ENCODE measurements around the gene GPR75.

Gene GPR75

DNA sequence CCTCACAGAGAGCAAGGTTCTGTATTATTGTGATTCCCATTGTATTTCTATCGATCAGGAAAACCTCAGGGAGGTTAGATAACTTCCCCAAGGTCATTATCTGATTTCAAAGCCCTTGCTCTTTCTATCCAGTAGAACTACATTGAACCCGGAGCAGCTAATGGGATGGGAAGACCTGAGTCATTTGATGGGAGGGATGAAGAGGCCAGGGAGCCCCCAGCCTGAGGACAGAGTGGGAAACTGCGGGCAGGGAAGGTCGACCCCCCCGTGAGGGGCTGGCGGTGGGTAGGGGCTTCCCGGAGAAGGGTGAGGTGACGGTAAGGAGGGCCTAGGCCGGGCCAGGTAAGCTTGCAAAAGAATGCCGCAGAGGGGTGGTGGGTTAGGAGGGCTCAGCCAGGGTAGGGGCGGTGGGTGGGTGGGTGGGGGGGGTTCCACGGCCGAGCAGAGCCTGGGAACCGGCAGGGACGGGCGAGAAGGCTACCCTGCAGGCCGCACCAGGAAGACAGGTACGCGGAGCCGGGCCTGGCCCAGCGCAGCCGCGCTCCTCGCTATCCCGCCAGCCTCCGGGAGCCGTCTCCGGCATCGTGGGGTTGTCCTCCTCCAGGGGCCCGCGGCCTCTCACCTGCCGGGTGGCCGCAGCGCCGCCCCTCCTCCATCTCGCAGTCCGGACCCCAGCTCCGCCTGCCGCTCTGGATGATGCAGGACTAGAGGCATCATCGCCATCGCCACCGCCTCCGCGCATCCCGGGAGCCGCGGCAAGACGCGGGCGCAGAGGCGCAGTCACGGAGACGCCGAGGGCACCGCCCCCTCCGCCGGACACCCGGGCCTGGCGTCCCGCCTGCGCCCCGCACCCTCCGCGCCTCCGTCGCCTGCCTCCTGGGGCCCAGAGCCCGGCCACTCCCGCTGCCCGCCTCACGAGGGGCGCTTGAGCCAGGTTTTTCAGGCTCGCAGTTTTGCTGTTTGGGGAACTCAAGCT is at the start of gene GPR75:
TSS of gene GPR75 (minus strand) at position 762 of the 976 bp plus-strand sequence. CDS start 5,211 bp downstream, outside the sequence.
- DNase-seq: no peak

DNA sequence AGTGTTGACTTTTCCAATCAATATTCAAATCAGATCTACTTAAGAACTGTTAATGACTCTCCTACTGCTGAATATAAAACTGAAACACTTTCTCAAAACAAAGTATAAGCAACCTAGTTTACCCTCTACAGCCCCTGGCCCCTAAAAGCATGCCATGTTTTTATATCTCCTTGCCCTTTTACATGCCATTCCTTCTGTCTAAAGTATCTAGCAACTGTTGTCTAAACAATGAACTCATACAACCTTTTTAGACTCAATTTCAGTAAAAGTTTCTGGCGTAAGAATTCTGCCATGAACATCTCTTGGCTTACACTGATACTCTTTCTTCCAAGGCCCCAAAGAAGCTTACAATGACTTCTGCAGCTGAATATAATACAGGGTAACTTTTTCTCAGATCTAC is 47.8 kb upstream of the GPR75 start:
- DNase-seq: no peak

DNA sequence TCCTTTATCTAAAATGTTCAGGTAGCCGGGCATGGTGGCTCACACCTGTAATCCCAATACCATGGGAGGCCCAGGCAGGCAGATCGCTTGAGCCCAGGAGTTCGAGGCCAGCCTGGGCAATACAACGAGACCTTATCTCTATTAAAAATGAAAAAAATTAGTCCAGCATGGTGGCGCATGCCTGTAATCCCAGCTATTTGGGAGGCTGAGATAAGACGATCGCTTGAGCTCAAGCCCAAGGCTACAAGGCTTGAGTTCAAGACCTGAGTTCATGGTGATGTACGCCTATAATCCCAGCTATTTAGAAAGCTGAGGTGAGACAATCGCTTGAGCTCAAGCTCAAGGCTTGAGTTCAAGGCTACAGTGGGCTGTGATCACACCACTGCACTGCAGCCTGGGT is 45.6 kb upstream of the GPR75 start:
- DNase-seq: no peak

DNA sequence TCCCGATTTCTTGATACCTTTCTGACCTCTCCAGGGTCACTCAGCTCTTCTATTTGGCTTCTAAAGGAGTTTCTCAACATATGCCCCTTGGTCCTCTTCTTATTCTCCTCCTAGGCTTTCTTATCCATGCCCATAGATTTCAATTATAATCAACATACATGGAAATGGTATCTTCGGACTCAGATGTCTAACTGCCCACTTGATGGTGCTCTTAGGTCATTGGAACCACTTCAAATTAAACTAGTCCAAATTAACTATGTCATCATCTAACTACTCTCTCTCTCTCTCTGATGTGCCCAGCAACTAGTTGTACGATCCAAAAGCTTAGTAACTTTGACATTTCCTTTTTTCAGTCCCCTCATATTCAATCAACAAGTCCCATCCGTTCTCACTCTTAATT is 43.2 kb upstream of the GPR75 start:
- DNase-seq: no peak

DNA sequence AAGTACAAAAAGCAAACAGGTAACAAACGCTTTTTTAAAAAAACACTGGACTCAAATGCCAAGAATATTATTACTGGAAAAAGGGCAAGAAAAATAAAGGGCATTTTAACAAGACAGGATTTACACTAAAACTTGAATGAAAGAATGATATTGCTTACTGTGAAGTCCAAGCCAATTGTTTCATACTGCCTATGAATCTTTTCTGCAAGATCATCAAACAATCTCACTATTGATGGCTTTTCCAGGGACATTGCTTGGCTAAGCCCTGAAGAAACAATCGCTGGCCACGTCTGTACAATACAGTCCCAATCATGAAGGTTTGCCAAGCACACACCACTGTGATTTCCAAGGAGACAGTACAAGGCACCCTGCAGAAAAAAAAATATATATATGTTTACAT is 41.4 kb upstream of the GPR75 start:
- DNase-seq: no peak

DNA sequence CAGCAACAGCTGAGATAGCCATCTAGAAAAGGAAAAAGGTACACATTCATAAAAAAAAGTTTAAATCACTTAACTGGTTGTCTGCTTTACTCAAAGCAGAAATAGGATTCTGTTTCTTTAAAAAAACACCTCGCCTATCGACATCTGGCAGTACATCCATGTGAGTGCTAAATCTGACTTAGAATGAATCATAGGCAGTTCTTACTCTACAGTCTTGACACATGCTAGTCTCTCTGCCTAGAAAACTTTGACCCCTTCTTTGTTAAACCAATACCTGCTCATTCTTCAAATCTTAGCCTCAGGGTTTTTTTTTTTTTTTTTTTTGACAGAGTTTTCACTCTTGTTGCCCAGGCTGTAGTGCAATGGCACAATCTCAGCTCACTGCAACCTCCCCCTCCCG is 37.1 kb upstream of the GPR75 start:
- DNase-seq: no peak

DNA sequence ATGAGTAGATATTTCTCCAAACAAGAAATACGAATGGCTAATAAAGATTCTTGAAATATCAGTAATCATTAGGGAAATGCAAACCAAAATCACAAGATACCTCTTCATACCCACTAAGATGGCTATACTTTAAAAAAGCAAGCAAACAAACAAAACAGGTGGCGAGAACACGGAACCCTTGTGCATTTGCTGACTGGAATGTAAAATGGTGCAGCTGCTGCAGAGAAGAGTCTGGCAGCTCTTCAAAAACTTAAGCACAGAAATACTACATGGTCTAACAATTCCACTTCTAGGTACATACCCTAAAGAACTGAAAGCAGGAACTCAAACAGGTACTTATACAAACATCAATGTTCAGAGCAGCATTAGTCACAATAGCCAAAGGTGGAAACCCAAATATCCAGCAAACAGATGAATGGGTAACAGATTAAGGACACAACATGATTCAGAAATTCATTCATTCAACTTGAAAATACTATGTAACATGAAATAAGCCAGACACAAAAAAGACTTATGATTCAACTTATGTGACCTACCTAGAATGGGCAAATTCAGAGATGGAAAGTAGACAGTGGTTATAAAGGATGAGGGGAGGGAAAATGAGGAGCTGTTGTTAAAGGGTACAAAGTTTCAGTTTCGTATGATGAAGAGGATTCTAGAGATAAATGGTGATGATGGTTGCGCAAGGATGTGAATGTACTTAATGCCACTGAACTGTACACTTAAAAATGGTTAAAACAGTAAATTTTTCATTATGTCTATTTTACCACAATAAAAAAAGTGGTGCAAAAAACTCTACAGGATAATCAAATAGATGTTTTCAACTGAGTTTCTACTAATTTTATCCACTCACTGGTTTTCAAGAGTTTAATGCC is 26.9 kb upstream of the GPR75 start:
- DNase-seq: no peak

DNA sequence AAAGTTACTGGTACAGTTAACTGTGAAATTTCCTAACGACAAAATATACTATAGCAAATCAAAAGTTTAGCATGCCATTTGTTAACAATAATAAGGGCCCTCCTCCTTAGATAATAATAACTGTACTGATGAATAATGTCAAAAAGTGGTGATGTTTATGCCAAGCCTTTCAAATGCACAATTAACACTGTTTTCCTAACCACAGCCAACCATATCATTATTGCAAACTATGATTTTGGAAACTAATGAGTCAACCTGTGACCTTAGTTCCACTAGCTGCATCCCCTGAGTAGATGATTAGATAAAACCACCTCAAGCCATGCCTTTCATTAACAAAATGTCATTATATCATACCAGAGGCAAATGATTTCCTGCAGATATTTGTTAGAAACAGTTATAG is 25.1 kb upstream of the GPR75 start:
- DNase-seq: no peak

DNA sequence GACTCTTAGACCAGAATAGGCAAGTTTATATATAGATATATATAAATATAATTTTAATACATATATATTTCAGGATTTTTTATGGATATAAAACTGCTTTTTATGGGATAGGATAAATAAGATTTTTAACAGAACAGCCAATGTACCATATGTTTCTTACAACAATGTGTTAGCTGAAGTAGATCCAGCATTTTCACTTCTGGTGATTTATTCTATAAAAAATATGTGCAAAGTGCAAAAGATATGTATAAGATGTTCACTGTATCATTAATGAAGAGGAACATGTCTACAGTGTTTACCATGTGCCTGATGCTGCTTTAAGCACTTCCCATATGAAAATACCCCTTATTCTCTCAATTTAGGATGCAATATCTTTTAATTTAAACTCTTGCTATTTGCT is 22.2 kb upstream of the GPR75 start:
- no peak for DNase-seq

DNA sequence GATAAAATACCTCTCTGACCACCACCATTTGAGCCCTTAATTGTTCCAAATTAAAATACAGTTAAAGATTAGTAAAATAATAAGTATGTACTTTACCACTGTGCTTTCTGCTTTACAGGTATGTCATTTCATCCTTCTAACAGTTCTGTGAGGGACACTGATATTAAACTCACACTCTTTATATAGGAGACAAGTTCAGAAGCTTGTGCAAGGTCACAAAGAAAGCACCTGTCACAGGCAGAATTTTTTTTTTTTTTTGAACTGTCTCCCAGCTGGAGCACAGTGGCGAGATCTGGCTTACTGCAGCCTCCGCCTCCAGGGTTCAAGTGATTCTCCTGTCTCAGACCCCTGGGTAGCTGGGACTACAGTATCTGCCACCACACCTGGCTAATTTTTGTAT is 21.6 kb upstream of the GPR75 start:
- no peak for DNase-seq

DNA sequence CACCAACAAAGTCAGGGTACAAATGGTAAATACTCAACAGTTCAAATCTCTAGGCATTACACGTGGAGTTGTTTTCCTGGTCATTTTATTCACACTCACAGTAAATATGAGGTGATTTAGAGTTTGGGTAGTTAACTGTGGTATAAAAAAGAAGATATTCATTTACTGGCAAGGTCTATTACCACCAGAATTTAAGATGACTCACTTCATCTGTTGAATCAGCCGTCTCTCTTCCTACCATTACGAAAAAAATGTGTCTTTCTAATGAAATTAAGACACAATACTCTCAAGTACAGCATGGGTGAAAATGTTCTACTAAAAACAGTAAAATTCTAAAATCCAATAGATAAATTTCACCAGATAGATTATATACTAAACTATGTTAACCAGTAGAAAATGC is 21.0 kb upstream of the GPR75 start:
- DNase-seq: no peak

DNA sequence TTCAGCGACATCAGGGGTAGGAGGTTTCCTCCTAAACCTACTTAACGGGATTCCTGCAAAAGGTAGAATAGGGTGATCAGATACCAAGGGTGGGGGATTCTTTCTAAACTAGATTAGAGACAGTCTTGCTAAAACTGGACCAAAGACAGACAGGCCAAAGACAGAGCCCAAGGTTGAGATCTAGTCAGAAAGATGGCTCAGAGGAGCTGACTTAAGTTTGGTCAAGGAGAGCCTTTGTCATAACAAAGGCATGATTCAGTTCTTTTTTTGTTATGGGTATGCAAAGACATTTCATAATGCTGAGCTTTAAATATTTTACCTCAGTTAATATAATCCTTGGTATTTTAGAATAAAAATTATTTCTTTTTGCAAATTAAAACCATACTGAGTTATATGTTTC is 17.8 kb upstream of the GPR75 start:
- DNase-seq: no peak

DNA sequence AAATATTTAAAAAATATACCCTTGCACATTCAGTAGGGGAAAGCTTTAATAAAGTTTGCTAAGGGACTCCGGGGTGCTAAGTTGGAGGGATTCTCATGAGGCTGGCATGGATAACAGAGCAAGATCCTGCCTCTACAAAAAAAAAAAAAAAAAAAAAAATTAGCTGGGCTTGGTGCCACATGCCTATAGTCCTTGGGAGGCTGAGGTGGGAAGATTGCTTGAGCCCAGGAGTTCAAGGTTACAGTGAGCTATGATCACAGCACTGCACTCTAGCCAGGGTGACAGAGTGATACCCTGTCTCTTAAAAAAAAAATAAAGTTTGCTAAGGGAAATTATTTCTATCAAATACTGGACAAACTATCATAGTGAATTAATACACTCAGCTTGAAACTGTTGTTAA is 17.3 kb upstream of the GPR75 start:
- DNase-seq: no peak

DNA sequence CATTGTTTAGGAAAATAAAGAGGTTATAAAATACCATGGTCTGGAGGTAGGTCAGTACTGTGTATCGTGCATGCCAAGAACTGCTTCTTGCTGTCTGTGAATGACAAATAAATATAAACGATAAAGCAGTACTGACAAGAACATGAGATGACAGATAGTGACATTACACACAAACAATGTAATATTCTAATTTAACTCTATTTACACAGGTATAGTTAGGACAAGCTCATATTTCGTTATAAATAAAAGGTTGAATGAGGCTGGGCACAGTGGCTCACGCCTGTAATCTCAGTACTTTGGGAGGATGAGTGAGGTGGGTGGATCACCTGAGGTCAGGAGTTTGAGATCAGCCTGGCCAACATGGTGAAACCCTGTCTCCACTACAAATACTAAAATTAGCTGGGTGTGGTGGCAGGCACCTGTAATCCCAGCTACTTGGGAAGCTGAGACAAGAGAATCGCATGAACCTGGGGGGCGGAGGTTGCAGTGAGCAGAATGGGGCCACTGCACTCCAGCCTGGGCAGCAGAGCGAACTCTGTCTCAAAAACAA is 14.7 kb upstream of the GPR75 start:
- DNase-seq: no peak

DNA sequence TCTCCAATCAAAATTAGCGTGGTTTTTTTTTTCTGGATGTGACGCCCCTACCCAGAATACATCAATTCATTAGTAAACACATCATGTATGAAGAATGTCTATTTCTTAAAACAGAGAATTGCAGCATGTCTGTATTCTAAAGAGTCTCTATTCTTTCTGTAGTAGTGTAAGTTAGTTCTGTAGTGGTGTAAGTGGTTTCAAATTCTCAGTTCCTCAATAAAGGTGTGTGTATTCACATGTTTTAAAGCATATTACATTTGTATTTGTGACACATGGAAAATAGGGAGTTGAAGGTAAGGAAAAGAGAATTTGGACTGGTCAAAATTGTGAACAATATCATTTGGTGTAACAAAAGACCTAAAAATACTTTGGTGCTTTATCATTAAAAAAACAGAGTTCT is 8.0 kb upstream of the GPR75 start:
- no peak for DNase-seq

DNA sequence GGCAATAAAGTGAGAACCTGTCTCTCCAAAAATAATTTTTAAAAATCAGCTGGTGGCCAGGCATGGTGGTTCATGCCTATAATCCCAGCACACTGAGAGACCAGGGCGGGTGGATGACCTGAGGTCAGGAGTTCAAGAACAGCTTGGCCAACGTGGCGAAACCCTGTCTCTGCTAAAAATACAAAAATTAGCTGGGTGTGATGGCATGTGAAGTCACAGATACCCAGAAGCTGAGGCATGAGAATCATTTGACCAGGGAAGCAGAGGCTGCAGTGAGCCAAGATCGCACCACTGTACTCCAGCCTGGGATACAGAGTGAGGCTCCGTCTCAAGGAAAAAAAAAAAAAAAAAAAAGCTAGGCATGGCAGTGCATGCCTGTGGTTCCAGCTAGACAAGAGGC is 7.4 kb upstream of the GPR75 start:
- DNase-seq: no peak

DNA sequence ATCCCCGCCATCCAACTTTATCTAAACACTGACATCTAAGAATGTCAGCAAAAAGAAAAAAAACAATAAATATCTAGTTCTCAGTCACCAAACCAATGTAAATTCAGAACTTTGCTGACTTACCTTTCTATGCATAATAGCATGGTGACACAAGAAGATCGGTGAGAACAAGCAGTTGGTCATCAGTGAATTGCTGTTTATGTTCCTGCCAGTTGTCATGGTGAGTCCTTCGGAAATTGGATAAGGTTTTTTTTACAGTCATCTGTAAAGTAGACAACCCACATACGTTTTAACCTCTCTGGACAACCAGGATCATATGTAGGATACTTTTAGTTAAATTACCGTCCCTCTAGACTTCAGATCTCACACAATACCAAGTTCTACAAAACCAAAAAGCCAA is 6.2 kb upstream of the GPR75 start:
- no peak for DNase-seq

DNA sequence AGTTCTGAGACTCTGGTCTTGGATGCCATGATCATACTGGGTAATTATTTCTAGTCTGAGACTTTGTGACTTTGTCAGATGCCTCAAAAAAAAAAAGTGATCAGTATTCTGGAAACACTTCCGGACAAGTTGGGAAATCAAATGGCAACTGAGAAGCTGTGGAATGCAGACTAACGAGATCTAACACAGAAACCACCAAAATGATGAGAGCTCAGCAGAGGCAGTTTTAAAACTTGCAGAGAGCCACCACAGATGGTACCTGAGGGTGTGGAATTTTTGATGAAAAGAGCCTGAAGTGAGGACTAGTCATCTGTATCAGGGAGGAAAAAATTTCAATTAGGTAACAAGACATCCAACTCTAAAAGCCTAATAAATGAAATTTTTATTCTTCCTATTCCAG is 5.5 kb upstream of the GPR75 start:
- DNase-seq: no peak

DNA sequence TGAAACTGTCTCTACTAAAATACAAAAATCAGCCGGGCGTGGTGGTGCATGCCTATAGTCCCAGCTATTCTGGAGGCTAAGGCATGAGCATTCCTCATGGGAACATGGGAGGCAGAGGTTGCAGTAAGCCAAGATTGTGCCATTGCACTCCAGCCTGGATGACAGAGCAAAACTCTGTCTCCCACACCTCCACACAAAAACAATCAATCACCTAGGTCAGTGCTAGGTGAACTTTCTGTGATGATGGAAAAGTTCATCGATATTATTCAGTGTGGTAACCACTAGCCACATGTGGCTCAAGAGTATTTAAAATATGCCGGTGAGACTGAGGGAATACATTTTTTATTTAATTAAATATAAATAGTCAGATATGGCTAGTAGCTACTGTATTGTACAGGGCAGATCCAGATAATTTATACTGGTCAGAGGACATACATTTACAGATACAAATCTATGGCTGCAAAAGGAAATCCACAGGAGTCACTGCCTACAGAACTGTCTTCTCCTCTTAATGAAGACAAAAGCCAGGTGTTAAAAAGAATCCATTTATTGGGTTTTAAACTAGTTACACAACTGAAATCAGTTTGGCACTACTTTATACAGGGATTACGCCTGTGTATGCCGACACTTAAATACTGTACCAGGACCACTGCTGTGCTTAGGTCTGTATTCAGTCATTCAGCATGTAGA is 3.9 kb upstream of the GPR75 start:
- DNase-seq: no peak

DNA sequence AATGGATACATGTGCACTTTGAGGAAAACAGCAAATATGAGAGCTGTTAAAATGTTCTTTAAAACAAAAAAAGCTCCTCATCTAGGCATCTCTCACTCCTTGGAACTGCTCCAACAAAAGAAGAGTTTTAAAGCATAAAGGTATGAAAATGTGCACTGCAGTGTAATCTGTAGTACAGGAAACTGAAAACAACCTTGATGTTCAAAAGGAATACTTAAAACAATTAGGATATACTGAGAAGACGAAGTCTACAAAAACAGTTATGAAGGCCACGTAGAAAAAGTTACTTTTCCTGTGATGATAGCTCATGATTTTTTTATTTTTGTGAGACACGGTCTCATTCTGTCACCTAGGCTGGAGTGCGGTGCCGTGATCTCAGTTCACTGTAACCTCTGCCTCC is 2.1 kb upstream of the GPR75 start:
- no peak for DNase-seq

DNA sequence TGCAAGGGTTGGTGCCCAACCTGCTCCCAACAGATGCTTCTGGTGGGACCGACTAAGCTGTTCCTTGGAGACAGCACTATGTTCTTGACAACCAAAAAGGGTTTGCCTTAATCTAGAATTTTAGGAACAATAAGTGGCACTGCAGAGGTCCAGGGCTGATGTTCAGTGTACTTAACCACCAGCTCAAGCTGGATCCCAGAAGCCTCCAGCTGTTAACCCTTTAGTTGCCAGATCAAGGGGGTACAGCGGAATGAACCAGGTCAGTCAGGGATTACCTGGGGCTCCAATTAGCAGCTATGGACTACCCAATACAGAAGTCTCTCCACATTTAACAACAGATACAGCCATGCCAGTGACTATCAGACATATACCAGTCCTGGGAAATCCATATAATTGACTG is 3.5 kb downstream of the GPR75 start:
- DNase-seq: no peak

DNA sequence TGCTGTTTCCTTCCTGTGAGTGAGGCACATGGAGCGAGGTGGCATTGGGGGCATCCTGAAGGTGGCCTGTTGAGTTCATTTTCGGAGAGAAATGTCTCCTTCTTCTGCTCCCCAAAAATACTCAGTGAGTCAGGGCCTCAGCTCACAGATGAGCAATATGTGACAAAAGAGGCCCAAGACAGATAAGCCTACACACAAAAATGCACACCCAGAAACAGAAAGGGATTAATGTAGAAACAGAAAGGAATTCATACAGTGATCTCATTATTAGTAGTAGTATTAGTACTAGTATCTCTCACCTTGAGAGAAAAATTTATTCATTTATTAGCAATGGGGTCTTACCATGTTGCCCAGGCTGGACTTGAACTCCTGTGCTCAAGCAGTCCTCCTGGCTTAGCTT is 5.1 kb downstream of the GPR75 start:
- no peak for DNase-seq

DNA sequence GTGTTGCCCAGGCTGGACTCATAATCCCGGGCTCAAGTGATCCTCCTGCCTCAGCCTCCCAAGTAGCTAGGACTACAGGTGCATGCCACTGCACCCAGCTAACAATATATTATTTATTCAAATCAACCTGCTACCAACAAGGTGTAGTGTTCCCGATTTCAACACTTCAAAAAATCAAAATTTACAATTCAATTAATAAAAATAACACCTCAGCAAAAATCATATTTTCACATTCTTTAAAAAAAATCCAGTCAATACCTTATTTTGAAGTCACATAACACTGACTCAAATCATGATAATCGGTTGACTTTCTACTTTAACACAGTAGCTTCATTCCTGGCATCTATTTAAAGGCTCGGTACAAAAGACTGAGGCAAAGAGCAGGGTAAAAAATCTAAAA is 7.2 kb downstream of the GPR75 start:
- DNase-seq: no peak
